Sigmoid colon (tissue), 4 donors: Measurements from ENCODE around the gene CD300C.

Experiments used
- EP300 ChIP-seq, 4 donors: sonication (generic); formaldehyde crosslinking; IDR thresholded peaks; one replicate each; pipeline ENCODE4 v1.6.1; 2017; ENCODE audit warnings: antibody characterized with exemption in 4 of 4
- POLR2A ChIP-seq, 2 donors: fragments of 450-650 bp; IDR thresholded peaks; one replicate each; pipeline ENCODE4 v1.6.1; 2016; ENCODE audit warnings: antibody characterized with exemption in 2 of 2, mild to moderate bottlenecking in 2 of 2, moderate library complexity in 2 of 2
- POLR2AphosphoS5 ChIP-seq, 4 donors: sonication (generic); formaldehyde crosslinking; IDR thresholded peaks; one replicate each; pipeline ENCODE4 v1.6.1; 2017; ENCODE audit warnings: antibody characterized with exemption in 4 of 4
- TF ChIP-seq, protein P1 (sequence below), 4 experiments: fragments of 450-650 bp in 3 of 4; fragments of 200-600 bp in 1 of 4; IDR thresholded peaks; one replicate each; pipeline ENCODE4 v1.5.1; 2016 to 2019; ENCODE audit warnings: antibody characterized with exemption in 4 of 4, mild to moderate bottlenecking in 3 of 4, moderate library complexity in 2 of 4

DNA sequence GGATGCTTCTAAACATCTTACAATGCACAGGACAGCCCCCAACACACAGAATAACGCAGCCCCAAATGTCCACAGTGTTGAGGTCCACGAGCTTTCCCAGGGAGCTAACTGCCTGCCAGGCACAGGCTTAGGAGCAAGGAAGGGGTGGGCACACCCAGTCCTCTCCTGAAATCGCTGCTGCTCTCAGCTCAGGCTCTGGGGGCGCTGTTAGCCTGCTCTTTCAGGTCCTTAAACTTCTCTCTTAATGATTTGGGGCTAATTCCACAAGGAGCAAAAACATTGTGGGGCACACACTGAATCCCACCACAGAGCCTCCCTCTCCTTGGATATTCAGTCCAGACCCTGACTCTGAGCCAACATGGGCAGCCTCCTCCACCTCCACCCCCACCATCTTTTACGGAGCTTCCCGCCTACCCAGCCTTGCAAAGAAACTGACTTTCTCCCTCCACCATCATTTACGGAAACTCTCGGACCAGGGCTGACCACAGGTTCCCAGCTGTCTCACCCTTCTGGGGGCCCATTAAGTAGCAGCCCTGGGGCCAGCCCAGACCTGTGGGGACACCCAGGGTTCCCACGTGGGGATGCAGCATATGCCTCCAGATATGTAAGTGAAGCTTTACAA, 20.3 kb upstream of the CD300C start:
- TF ChIP-seq, protein P1, sequence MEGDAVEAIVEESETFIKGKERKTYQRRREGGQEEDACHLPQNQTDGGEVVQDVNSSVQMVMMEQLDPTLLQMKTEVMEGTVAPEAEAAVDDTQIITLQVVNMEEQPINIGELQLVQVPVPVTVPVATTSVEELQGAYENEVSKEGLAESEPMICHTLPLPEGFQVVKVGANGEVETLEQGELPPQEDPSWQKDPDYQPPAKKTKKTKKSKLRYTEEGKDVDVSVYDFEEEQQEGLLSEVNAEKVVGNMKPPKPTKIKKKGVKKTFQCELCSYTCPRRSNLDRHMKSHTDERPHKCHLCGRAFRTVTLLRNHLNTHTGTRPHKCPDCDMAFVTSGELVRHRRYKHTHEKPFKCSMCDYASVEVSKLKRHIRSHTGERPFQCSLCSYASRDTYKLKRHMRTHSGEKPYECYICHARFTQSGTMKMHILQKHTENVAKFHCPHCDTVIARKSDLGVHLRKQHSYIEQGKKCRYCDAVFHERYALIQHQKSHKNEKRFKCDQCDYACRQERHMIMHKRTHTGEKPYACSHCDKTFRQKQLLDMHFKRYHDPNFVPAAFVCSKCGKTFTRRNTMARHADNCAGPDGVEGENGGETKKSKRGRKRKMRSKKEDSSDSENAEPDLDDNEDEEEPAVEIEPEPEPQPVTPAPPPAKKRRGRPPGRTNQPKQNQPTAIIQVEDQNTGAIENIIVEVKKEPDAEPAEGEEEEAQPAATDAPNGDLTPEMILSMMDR (IDR thresholded peaks at IDR 0.05), result peak in 3 of 4 experiments; percentile 12 to 40 (median 33)
- TF ChIP-seq POLR2A (IDR thresholded peaks at IDR 0.05), result no peak
- TF ChIP-seq EP300 (IDR thresholded peaks at IDR 0.05), result no peak
- TF ChIP-seq POLR2AphosphoS5 (IDR thresholded peaks at IDR 0.05), result no peak
